HepG2 (cell line): Measurements from ENCODE around the gene FRMD3. TPM values are rescaled to one million over a fixed set of nuclear protein-coding genes. Genes with fewer than 3 reads are reported as not detected.

Experiments used
- ATAC-seq: fragments of 200-7000 bp; cut with Tn5 transposase; 3 replicates; pipeline ENCODE4 v1.9.1; 2020; ENCODE audit warnings: mild to moderate bottlenecking, moderate library complexity
- BruUV-seq: library from RNA; stranded (reverse); fragments of 400-500 nt; replicated peaks from 2 replicates; lab custom pipeline; 2021; lab: Mats Ljungman, UMichigan
- CTCF ChIA-PET: fragments of 300-600 bp; formaldehyde crosslinking; extraction: SDS; loops from one replicate; lab custom pipeline; 2021; ENCODE audit warnings: low total read pairs, inconsistent platforms, low intra/inter-chr PET ratio; lab: Yijun Ruan, JAX
- POLR2A ChIA-PET: fragments of 350-600 bp; sonication (Branson Sonifier 250); formaldehyde crosslinking; loops from one replicate; lab custom pipeline; 2020; ENCODE audit warnings: antibody characterized with exemption, inconsistent platforms; lab: Yijun Ruan, JAX
- DNase-seq: peaks from one replicate; pipeline ENCODE4 v3.0.0-alpha.2; 2015; ENCODE audit warnings: low spot score
- FAIRE-seq: peaks from 3 replicates; lab custom pipeline; 2011; peaks lifted over from hg19 to GRCh38; lab: Jason Lieb, UNC
- H2AFZ ChIP-seq: one replicate; pipeline ENCODE4 v1.6.1; 2011; ENCODE audit warnings: low read length, inconsistent platforms
- H3K27ac ChIP-seq: fragments of 300-600 bp; 3 replicates; pipeline ENCODE4 v1.8.0; 2011; ENCODE audit warnings: mixed run types, mild to moderate bottlenecking, mixed read lengths, low read length, inconsistent platforms; ENCODE audit not compliant: insufficient read depth; ENCODE audit errors: extremely low read length
- H3K27me3 ChIP-seq, 2 experiments: fragments of 200-600 bp in 1 of 2; 2 replicates in 1 of 2; 3 replicates in 1 of 2; pipeline versions ENCODE4 v1.6.0 to v1.8.0; 2011; ENCODE audit warnings: low read length in 2 of 2, mild to moderate bottlenecking in 2 of 2, moderate library complexity in 2 of 2, inconsistent platforms in 1 of 2; ENCODE audit not compliant: insufficient read depth in 2 of 2, control insufficient read depth in 1 of 2
- H3K36me3 ChIP-seq, 2 experiments: fragments of 200-600 bp in 1 of 2; replicated peaks in 1 of 2; 2 replicates in 1 of 2; 3 replicates in 1 of 2; pipeline versions ENCODE4 v1.5.1 to v1.8.0; 2011; ENCODE audit warnings: low read length in 2 of 2, inconsistent platforms in 1 of 2; ENCODE audit not compliant: insufficient read depth in 2 of 2, control insufficient read depth in 1 of 2
- H3K4me1 ChIP-seq: 2 replicates; pipeline ENCODE4 v1.5.1; 2012; ENCODE audit warnings: low read length, inconsistent platforms; ENCODE audit not compliant: insufficient read depth
- H3K4me2 ChIP-seq: 2 replicates; pipeline ENCODE4 v1.6.0; 2011; ENCODE audit warnings: low read depth, low read length, inconsistent platforms
- H3K4me3 ChIP-seq, 3 experiments: fragments of 200-600 bp in 1 of 3; sonication (generic), shearing (Covaris generic) in 1 of 3; replicated peaks in 1 of 3; 2 replicates each; pipeline ENCODE4 v1.5.1; 2011 to 2016; ENCODE audit warnings: low read length in 3 of 3, inconsistent platforms in 2 of 3, low read depth in 2 of 3, mild to moderate bottlenecking in 2 of 3, control low read depth in 1 of 3, mixed read lengths in 1 of 3; ENCODE audit not compliant: insufficient read depth in 1 of 3
- H3K79me2 ChIP-seq: one replicate; pipeline ENCODE4 v1.6.1; 2011; ENCODE audit warnings: low read length, inconsistent platforms; ENCODE audit not compliant: insufficient read depth
- H3K9ac ChIP-seq: 2 replicates; pipeline ENCODE4 v1.6.0; 2011; ENCODE audit warnings: mild to moderate bottlenecking, low read depth, low read length, inconsistent platforms; ENCODE audit not compliant: insufficient read depth
- H3K9me3 ChIP-seq: 2 replicates; pipeline ENCODE4 v1.5.1; 2012; ENCODE audit warnings: mild to moderate bottlenecking, low read length
- H4K20me1 ChIP-seq: 2 replicates; pipeline ENCODE4 v1.6.0; 2011; ENCODE audit warnings: inconsistent platforms, mild to moderate bottlenecking, low read length, moderate library complexity; ENCODE audit not compliant: insufficient read depth
- EZH2 ChIP-seq: conservative IDR thresholded peaks from 2 replicates; pipeline ENCODE4 v1.6.1; 2012; ENCODE audit warnings: mild to moderate bottlenecking, low read depth, low read length, moderate library complexity
- FOXC1 ChIP-seq: sonication (generic); formaldehyde crosslinking; IDR thresholded peaks from 2 replicates; pipeline ENCODE4 v1.8.0; 2022; ENCODE audit warnings: mild to moderate bottlenecking, missing genetic modification reagents, borderline replicate concordance
- GMEB2 ChIP-seq: IDR thresholded peaks from 2 replicates; pipeline ENCODE4 v1.6.1; 2016; ENCODE audit warnings: missing biosample characterization, missing genetic modification reagents, low read depth
- MIER2 ChIP-seq: IDR thresholded peaks from 2 replicates; pipeline ENCODE4 v1.6.1; 2016; ENCODE audit warnings: missing biosample characterization, missing genetic modification reagents
- REST ChIP-seq, 2 experiments: IDR thresholded peaks; 2 replicates each; pipeline ENCODE4 v1.6.1; 2011 to 2012; ENCODE audit warnings: low read length in 2 of 2, borderline replicate concordance in 1 of 2, low read depth in 1 of 2, mild to moderate bottlenecking in 1 of 2, moderate library complexity in 1 of 2
- ZBTB21 ChIP-seq: sonication (generic); formaldehyde crosslinking; IDR thresholded peaks from 2 replicates; pipeline ENCODE4 v1.4.0; 2020; ENCODE audit warnings: missing genetic modification reagents
- WGBS: methylation state at CpG from one replicate; pipeline ENCODE4 v1.1.6; 2017; ENCODE audit warnings: low lambda C conversion rate; 5-methylcytosine and 5-hydroxymethylcytosine counted together
- in situ Hi-C: cut with HindIII; loops from 2 replicates; pipeline ENCODE4 v1.10.0; 2017; ENCODE audit warnings: low pct_unique_long_range_greater_than_20kb; ENCODE audit not compliant: extremely low pct_ligation_motif_present
- intact Hi-C: fragments of 100-400 bp; cut with micrococcal nuclease; formaldehyde crosslinking; loops from one replicate; pipeline ENCODE4 v1.10.0; 2022; ENCODE audit not compliant: unreplicated experiment
- polyA plus RNA-seq, 8 experiments: library from polyadenylated mRNA; depleted of rRNA in 3 of 8; stranded (reverse) in 7 of 8; unstranded in 1 of 8; fragments of >200 nt; fragmentation: Illumina TruSeq in 4 of 8; extraction: Trizol in 4 of 8; gene quantifications; 2 replicates each; pipeline versions ENCODE4 v1.2.1 to v1.2.3, GENCODE V29; 2011 to 2016; ENCODE audit warnings: low read depth in 4 of 8, missing spikeins in 1 of 8, mixed read lengths in 1 of 8; ENCODE audit not compliant: insufficient read depth in 1 of 8
- total RNA-seq, 5 experiments: library from RNA; depleted of rRNA; stranded (reverse); fragments of >200 nt; fragmentation: Illumina TruSeq; extraction: Trizol; gene quantifications; 2 replicates each; pipeline ENCODE4 v1.2.3, GENCODE V29; 2016; ENCODE audit warnings: low read depth in 1 of 5

FRMD3 gene
- total and polyA plus RNA-seq, 2 of the 13 experiments (the other 11 are each of a cell fraction or from before 2014, with no cell fraction given), result 3.2 to 7.7 TPM

DNA sequence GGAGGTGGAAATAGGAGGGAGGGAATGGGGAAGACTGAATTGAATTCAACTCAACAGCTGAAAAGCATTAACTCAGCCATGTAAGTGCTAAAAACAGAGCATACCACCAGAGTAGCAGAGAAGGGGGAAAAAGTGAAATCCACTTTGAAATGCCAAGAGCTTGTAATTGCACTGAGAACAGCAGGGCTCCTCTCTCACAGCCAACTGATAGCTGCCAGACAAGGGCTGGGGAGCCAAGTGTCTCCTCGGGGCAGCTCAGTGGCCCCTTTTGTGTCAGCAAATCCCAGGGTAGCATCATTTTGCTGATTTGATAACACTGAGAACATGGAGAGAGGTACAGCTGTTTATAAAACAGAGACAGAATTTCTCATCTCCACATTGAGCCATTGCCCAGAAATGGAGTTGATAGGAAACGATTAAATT is 182.5 kb downstream of the FRMD3 start:
- 97% methylated on average over 2 of the region's 2 CpGs for WGBS

GRCh38 chr9:83355024-83355444 is 183.2 kb downstream of the FRMD3 start:
- Histone ChIP-seq H3K9ac (no peak overlapping the region), H3K4me3 (no peak overlapping the region), H3K36me3 (peaks cover 0 to 10% of the 10 kb centered on the region in 2 experiments; a peak in 1 of 5 replicates), H4K20me1 (no peaks in the 10 kb centered on the region), H2AFZ (no peak overlapping the region), H3K79me2 (no peaks in the 10 kb centered on the region), H3K27me3 (no peaks in the 10 kb centered on the region), H3K4me1 (no peaks in the 10 kb centered on the region), H3K4me2 (no peak overlapping the region), H3K27ac (no peak overlapping the region), H3K9me3 (no peaks in the 10 kb centered on the region)
- ChIA-PET POLR2A (no interaction called here), CTCF (no interaction called here)
- ATAC-seq (no peak), DNase-seq (no peak), FAIRE-seq (no peak)
- 100% methylated on average over 4 of the region's 4 CpGs for WGBS
- TF ChIP-seq MIER2 (CRISPR knock-in tag) (peak; percentile 80), GMEB2 (CRISPR knock-in tag) (no peak), REST (IDR thresholded peaks at IDR 0.05; ENCODE audit: borderline replicate concordance in 1 of 2, low read depth in 1 of 2, low read length in 2 of 2) (peak; percentile 33 to 88)
- in situ Hi-C loops (no loop called here), intact Hi-C loops (no loop called here)
- BruUV-seq, result no TSS peak

More for the DNA sequence above, 182.5 kb downstream of the FRMD3 start:
- no peak overlapping the region for H3K4me3 ChIP-seq
- BruUV-seq, result no TSS peak
- H3K27ac ChIP-seq, result no peak overlapping the region
- no peaks in the 10 kb centered on the region for H3K9me3 ChIP-seq
- POLR2A ChIA-PET, result interaction anchor here (1.2 kb wide), 1 partner anchor 68 kb away, joined by 3 read pairs; no protein-coding TSS in a partner anchor
- H3K4me1 ChIP-seq, result no peaks in the 10 kb centered on the region
- H2AFZ ChIP-seq, result no peak overlapping the region
- in situ Hi-C loops (no loop called here), intact Hi-C loops (no loop called here)
- H4K20me1 ChIP-seq, result no peaks in the 10 kb centered on the region
- H3K9ac ChIP-seq, result no peak overlapping the region
- H3K36me3 ChIP-seq, result peaks cover 0 to 13% of the 10 kb centered on the region in 2 experiments; a peak in 1 of 5 replicates
- CTCF ChIA-PET, result no interaction called here
- H3K4me2 ChIP-seq, result no peak overlapping the region
- DNase-seq (no peak), FAIRE-seq (no peak), ATAC-seq (no peak)
- no peaks in the 10 kb centered on the region for H3K79me2 ChIP-seq
- H3K27me3 ChIP-seq, result no peaks in the 10 kb centered on the region
- TF ChIP-seq ZBTB21 (CRISPR knock-in tag) (no peak), EZH2 (no peak), FOXC1 (no peak)
